Esophagus squamous epithelium (tissue), 5 donors: ENCODE results near the gene GRIK1. TPM values are rescaled to one million over a fixed set of nuclear protein-coding genes. Genes with fewer than 3 reads are reported as not detected.

Experiments
- DNase-seq: peaks from one replicate; lab custom pipeline; 2025; lab: John Stamatoyannopoulos, UW
- H3K27ac ChIP-seq, 4 donors: fragments of 200-600 bp; sonication (generic); one replicate each; pipeline ENCODE4 v1.5.1; 2016 to 2019; ENCODE audit warnings: mild to moderate bottlenecking in 1 of 4
- H3K27me3 ChIP-seq, 4 donors: fragments of 200-600 bp; sonication (generic); 1 replicate in 3 of 4; 2 replicates in 1 of 4; pipeline versions ENCODE4 v1.5.1 to v1.6.0; 2017 to 2021; ENCODE audit warnings: antibody characterized with exemption in 1 of 4
- H3K36me3 ChIP-seq, 3 donors: fragments of 200-600 bp; sonication (generic); one replicate each; pipeline ENCODE4 v1.5.1; 2016 to 2019
- H3K4me1 ChIP-seq, 3 donors: fragments of 200-600 bp; sonication (generic); one replicate each; pipeline ENCODE4 v1.5.1; 2017 to 2019
- H3K4me3 ChIP-seq, 4 donors: fragments of 200-600 bp; sonication (generic); 1 replicate in 3 of 4; 2 replicates in 1 of 4; pipeline ENCODE4 v1.5.1; 2016 to 2019; ENCODE audit warnings: mild to moderate bottlenecking in 2 of 4, moderate library complexity in 1 of 4
- H3K9me3 ChIP-seq, 3 donors: fragments of 200-600 bp; sonication (generic); one replicate each; pipeline ENCODE4 v1.5.1; 2016 to 2019
- POLR2A ChIP-seq, 4 donors: fragments of 450-650 bp; IDR thresholded peaks; one replicate each; pipeline ENCODE4 v1.6.1; 2017; ENCODE audit warnings: antibody characterized with exemption in 4 of 4, mild to moderate bottlenecking in 4 of 4, moderate library complexity in 3 of 4
- WGBS, 2 donors: methylation state at CpG; one replicate each; pipeline ENCODE4 v1.1.5; 2018; 5-methylcytosine and 5-hydroxymethylcytosine counted together
- intact Hi-C: fragments of 100-400 bp; cut with DNase I; formaldehyde crosslinking; loops from one replicate; pipeline ENCODE4 v1.15.0; 2022
- total RNA-seq, 4 donors: library from RNA; depleted of rRNA; stranded (reverse); fragments of >200 nt; gene quantifications; one replicate each; pipeline ENCODE4 v1.1.0, GENCODE V29; 2016
- TF ChIP-seq, protein P1 (sequence below), 6 experiments: fragments of 450-650 bp in 4 of 6; fragments of 200-600 bp in 2 of 6; sonication (generic) in 2 of 6; IDR thresholded peaks; one replicate each; pipeline ENCODE4 v1.5.1; 2016 to 2019; ENCODE audit warnings: antibody characterized with exemption in 6 of 6, mild to moderate bottlenecking in 4 of 6, moderate library complexity in 4 of 6
- donor health status: DM: yes; HTN: yes; CAD: no.

The GRIK1 gene
- total RNA-seq, 4 donors from 2014 or later = 0.19 TPM; not detected in 3

DNA sequence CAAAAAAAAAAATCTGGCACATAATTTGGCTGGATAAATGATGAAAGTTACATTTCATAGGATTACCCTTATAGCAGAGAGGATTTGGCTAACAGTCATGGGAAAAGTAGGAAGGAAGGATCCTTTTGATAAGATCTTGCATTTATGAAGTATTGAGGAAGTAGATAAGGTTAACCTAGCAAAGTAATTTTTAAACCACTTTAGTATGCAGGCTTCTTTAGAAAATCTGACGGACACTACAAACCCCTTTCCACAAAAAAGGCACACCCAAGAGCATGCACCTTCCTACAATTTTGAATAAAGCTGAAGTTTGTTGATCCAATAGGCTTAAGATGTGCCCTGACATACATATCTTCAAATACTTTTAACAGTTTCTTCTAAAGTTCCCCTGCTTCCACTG lies 275.2 kb downstream of the GRIK1 start:
- Histone ChIP-seq H3K27ac (no peak overlapping the region), H3K27me3 (no peaks in the 10 kb centered on the region), H3K9me3 (no peaks in the 10 kb centered on the region), H3K4me3 (no peak overlapping the region), H3K36me3 (no peaks in the 10 kb centered on the region), H3K4me1 (no peaks in the 10 kb centered on the region)
- DNase-seq = no peak
- WGBS, 2 donors = 48 to 61% methylated on average over 1 of the region's 1 CpG
- intact Hi-C loops = no loop called here
- no peak for TF ChIP-seq POLR2A (IDR thresholded peaks at IDR 0.05)
- TF ChIP-seq, protein P1, sequence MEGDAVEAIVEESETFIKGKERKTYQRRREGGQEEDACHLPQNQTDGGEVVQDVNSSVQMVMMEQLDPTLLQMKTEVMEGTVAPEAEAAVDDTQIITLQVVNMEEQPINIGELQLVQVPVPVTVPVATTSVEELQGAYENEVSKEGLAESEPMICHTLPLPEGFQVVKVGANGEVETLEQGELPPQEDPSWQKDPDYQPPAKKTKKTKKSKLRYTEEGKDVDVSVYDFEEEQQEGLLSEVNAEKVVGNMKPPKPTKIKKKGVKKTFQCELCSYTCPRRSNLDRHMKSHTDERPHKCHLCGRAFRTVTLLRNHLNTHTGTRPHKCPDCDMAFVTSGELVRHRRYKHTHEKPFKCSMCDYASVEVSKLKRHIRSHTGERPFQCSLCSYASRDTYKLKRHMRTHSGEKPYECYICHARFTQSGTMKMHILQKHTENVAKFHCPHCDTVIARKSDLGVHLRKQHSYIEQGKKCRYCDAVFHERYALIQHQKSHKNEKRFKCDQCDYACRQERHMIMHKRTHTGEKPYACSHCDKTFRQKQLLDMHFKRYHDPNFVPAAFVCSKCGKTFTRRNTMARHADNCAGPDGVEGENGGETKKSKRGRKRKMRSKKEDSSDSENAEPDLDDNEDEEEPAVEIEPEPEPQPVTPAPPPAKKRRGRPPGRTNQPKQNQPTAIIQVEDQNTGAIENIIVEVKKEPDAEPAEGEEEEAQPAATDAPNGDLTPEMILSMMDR (IDR thresholded peaks at IDR 0.05) = no peak

DNA sequence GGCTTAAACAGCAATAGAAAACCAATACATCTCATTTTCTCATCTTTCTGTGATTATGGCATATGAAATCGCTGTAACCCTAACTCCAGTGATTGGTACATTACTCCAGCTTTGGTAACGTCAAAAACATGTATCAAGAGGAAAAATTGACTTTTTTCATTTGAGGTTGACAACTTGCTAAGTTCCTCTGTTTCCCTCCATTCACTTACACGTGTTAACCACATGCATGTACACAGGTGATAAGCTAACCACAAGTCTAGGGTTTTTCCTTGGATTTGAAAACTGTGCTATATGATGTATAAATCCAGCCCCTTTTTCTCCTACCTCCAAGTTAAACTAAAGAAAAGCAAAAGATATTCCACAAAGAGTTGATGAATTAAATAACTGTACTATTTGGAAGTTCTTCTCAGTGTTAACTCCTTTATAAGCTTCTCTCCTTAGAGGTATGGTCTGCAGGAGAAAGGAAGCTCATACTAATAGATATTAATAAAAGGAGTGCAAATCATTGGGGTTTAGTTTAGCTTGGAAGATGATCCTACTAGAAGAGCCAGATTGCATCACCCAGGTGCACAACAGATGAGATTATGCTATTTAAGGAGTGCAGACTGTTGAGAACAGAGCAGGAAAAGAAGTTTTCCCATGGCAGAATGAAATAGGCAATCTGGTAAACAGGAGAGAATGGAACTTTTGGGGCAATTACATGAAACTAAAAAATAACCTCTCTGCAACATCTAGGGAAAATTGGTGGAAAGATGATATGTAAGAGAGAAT lies 277.9 kb downstream of the GRIK1 start:
- no peak for DNase-seq
- Histone ChIP-seq H3K9me3 (no peaks in the 10 kb centered on the region), H3K4me3 (no peak overlapping the region), H3K27me3 (no peaks in the 10 kb centered on the region), H3K36me3 (no peaks in the 10 kb centered on the region), H3K4me1 (peaks cover 0 to 4% (median 0%) of the 10 kb centered on the region in 3 donors), H3K27ac (no peak overlapping the region)
- intact Hi-C loops = no loop called here
- WGBS, 2 donors = 69 to 71% methylated on average over 3 of the region's 3 CpGs
- TF ChIP-seq, protein P1 (IDR thresholded peaks at IDR 0.05) = no peak
- no peak for TF ChIP-seq POLR2A (IDR thresholded peaks at IDR 0.05)

DNA sequence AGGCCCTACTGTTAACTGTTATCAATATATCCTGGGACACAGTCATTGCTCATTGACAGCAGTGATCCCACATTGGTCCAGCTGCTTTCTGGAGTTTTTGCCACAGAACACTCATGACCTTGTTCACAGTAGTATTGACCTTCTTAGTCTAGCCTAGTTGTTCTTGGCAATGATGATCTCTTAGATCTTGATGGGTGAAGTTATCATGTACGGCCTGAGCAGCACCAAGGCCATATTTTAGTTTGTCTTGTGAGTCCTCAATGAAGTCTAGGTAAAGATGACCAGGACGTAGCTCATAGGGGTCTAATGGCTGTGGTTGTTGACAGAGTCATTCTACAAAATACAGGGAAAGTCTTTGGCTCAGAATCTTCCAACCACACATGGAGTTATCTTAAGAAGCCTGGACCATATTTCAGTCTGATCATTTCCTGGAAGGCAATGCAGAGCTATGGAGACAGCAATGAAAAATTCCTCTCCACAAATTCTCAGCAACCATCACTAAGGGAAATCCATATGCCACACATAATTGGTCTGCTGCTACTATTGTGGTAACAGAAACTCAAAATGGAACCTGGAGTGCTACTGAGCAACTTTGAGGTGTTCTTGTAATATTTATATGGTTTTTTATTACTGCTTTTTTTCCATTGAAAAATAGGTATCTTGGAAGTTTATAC lies 279.6 kb downstream of the GRIK1 start:
- TF ChIP-seq, protein P1 (IDR thresholded peaks at IDR 0.05) = no peak
- TF ChIP-seq POLR2A (IDR thresholded peaks at IDR 0.05) = no peak
- 71 to 77% methylated on average over 1 to 2 of the region's 2 CpGs for WGBS, 2 donors
- Histone ChIP-seq H3K36me3 (no peaks in the 10 kb centered on the region), H3K4me1 (peaks cover 0 to 8% (median 0%) of the 10 kb centered on the region in 3 donors), H3K27me3 (no peaks in the 10 kb centered on the region), H3K9me3 (no peaks in the 10 kb centered on the region), H3K4me3 (no peak overlapping the region), H3K27ac (no peak overlapping the region)
- no peak for DNase-seq
- intact Hi-C loops = no loop called here

DNA sequence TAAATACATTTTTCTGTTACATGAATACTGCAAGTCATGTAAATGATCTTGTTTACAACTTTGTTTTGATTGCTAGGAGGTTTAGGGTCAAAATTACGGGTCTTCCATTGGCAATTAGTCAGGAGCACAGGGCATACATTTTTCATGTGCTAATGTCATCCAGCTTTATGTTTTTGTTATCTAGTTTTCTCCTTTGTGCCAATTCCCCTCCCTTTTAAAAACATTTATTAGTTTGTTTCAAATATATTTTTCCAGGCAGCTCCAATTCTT lies 280.9 kb downstream of the GRIK1 start:
- H3K27ac ChIP-seq = no peak overlapping the region
- DNase-seq = no peak
- H3K9me3 ChIP-seq = no peaks in the 10 kb centered on the region
- no peaks in the 10 kb centered on the region for H3K27me3 ChIP-seq
- H3K4me3 ChIP-seq = no peak overlapping the region
- WGBS, 2 donors = 31 to 32% methylated on average over 1 of the region's 1 CpG
- peaks cover 0 to 8% (median 0%) of the 10 kb centered on the region in 3 donors for H3K4me1 ChIP-seq
- no peaks in the 10 kb centered on the region for H3K36me3 ChIP-seq
- TF ChIP-seq, protein P1 (IDR thresholded peaks at IDR 0.05) = no peak
- no peak for TF ChIP-seq POLR2A (IDR thresholded peaks at IDR 0.05)
- intact Hi-C loops = no loop called here

DNA sequence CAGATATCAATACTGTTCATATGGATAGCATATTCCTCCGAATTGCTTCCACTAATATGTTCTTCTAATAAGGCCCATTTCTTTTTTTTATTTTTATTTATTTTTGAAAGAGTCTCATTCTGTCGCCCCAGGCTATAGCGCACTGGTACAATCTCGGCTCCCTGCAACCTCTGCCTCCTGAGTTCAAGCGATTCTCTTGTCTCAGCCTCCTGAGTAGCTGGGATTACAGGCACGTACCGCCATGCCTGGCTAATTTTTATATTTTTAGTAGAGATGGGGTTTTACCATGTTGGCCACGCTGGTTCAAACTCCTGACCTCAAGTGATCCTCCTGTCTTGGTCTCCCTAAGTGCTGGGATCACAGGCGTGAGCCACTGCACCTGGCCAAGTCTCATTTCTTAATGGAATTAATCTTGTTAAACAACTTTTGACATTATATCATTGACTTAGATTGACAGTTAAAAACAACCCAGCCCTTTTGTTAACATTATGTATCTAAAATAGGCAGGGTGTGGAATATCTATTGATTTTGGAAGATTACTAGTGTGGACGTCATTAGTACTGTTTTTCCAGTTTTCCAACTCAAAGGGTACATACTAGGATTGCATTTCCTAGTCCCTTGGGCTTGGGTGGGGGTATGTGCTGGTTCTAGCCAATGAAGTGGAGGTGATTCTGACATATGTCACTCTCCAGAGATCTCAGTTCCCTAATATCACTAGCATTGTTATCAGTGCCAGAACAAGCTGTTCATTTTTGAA lies 281.4 kb downstream of the GRIK1 start:
- no peak overlapping the region for H3K27ac ChIP-seq
- TF ChIP-seq, protein P1 (IDR thresholded peaks at IDR 0.05) = no peak
- no peak for TF ChIP-seq POLR2A (IDR thresholded peaks at IDR 0.05)
- WGBS, 2 donors = 78 to 86% methylated on average over 10 of the region's 10 CpGs
- H3K4me1 ChIP-seq = peaks cover 0 to 8% (median 0%) of the 10 kb centered on the region in 3 donors
- H3K9me3 ChIP-seq = no peaks in the 10 kb centered on the region
- intact Hi-C loops = no loop called here
- H3K4me3 ChIP-seq = no peak overlapping the region
- no peaks in the 10 kb centered on the region for H3K36me3 ChIP-seq
- no peaks in the 10 kb centered on the region for H3K27me3 ChIP-seq
- no peak for DNase-seq
